ENCODE data around the gene TSSK2.

GRCh38 chr22:19113429-19113828, 17.7 kb upstream of the TSSK2 start:
- TF ChIP-seq CTCF (IDR thresholded peaks at IDR 0.05) (no peak), POLR2A (IDR thresholded peaks at IDR 0.05) (no peak)
